Liver (tissue), 9 donors: ENCODE results near the gene WARS2. TPM values are rescaled to one million over a fixed set of nuclear protein-coding genes. Genes with fewer than 3 reads are reported as not detected.

Experiments
- DNase-seq: peaks from one replicate; pipeline ENCODE4 v3.0.0-alpha.2; 2017; ENCODE audit warnings: low spot score
- H3K27ac ChIP-seq, 2 donors: one replicate each; pipeline ENCODE4 v1.7.0; 2013; ENCODE audit warnings: inconsistent platforms in 2 of 2, low read length in 2 of 2, control low read depth in 1 of 2, low read depth in 1 of 2, mild to moderate bottlenecking in 1 of 2
- H3K27me3 ChIP-seq, 4 donors: one replicate each; pipeline versions ENCODE4 v1.6.1 to v1.7.0; 2013; ENCODE audit warnings: low read length in 3 of 4, inconsistent platforms in 1 of 4, mild to moderate bottlenecking in 1 of 4, moderate library complexity in 1 of 4; ENCODE audit not compliant: control insufficient read depth in 4 of 4, insufficient read depth in 4 of 4
- H3K36me3 ChIP-seq, 4 donors: one replicate each; pipeline versions ENCODE4 v1.6.1 to v1.7.0; 2013; ENCODE audit warnings: low read length in 3 of 4, mild to moderate bottlenecking in 3 of 4, low read depth in 1 of 4, moderate library complexity in 1 of 4; ENCODE audit not compliant: control insufficient read depth in 4 of 4, insufficient read depth in 3 of 4
- H3K4me1 ChIP-seq, 4 donors: one replicate each; pipeline versions ENCODE4 v1.6.1 to v1.7.0; 2013; ENCODE audit warnings: low read length in 3 of 4, mild to moderate bottlenecking in 3 of 4, moderate library complexity in 1 of 4; ENCODE audit not compliant: control insufficient read depth in 4 of 4, insufficient read depth in 4 of 4
- H3K4me3 ChIP-seq, 3 donors: one replicate each; pipeline versions ENCODE4 v1.6.1 to v1.7.0; 2013; ENCODE audit warnings: low read length in 3 of 3, control low read depth in 1 of 3, low read depth in 1 of 3, mild to moderate bottlenecking in 1 of 3
- H3K9ac ChIP-seq, 2 donors: one replicate each; pipeline ENCODE4 v1.7.0; 2013; ENCODE audit warnings: low read length in 2 of 2, mild to moderate bottlenecking in 2 of 2, moderate library complexity in 2 of 2, control low read depth in 1 of 2, low read depth in 1 of 2
- H3K9me3 ChIP-seq, 4 donors: one replicate each; pipeline versions ENCODE4 v1.6.1 to v1.7.0; 2013; ENCODE audit warnings: low read length in 3 of 4; ENCODE audit not compliant: control insufficient read depth in 4 of 4
- ATF3 ChIP-seq: IDR thresholded peaks from 2 replicates; pipeline ENCODE4 v1.6.1; 2016; ENCODE audit warnings: antibody characterized with exemption
- CTCF ChIP-seq: fragments of 150-350 bp; IDR thresholded peaks from 2 replicates; pipeline ENCODE4 v1.5.1; 2017; ENCODE audit warnings: improper control_type of control experiment, low read depth, low read length; ENCODE audit not compliant: missing input control
- FOXA2 ChIP-seq: IDR thresholded peaks from 2 replicates; pipeline ENCODE4 v1.6.1; 2016; ENCODE audit warnings: antibody characterized with exemption
- GABPA ChIP-seq, 2 donors: IDR thresholded peaks in 1 of 2; conservative IDR thresholded peaks in 1 of 2; 2 replicates each; pipeline ENCODE4 v1.6.1; 2016; ENCODE audit warnings: antibody characterized with exemption in 2 of 2, mild to moderate bottlenecking in 1 of 2, moderate library complexity in 1 of 2
- HNF4A ChIP-seq, 2 donors: conservative IDR thresholded peaks; 2 replicates each; pipeline ENCODE4 v1.6.1; 2016; ENCODE audit warnings: antibody characterized with exemption in 2 of 2, mild to moderate bottlenecking in 2 of 2
- MAX ChIP-seq: IDR thresholded peaks from 2 replicates; pipeline ENCODE4 v1.6.1; 2016; ENCODE audit warnings: antibody characterized with exemption
- RAD21 ChIP-seq, 2 donors: IDR thresholded peaks; 2 replicates each; pipeline ENCODE4 v1.6.1; 2016; ENCODE audit warnings: antibody characterized with exemption in 2 of 2, mild to moderate bottlenecking in 2 of 2
- SP1 ChIP-seq: IDR thresholded peaks from 2 replicates; pipeline ENCODE4 v1.6.1; 2018; ENCODE audit warnings: antibody characterized with exemption, mild to moderate bottlenecking
- YY1 ChIP-seq: IDR thresholded peaks from 2 replicates; pipeline ENCODE4 v1.6.1; 2016; ENCODE audit warnings: antibody characterized with exemption, mild to moderate bottlenecking
- WGBS: extraction: QIAGEN DNeasy Blood & Tissue Kit; methylation state at CpG from one replicate; pipeline ENCODE4 v1.1.7; 2013; 5-methylcytosine and 5-hydroxymethylcytosine counted together
- polyA plus RNA-seq, 2 donors: library from polyadenylated mRNA; stranded (reverse) in 1 of 2; unstranded in 1 of 2; fragments of 200-250 nt in 1 of 2; fragments of >200 nt in 1 of 2; fragmentation: Nextera tagmentation in 1 of 2; extraction: Ambion mirVana in 1 of 2; gene quantifications; one replicate each; pipeline versions ENCODE4 v1.2.1 to v1.2.3, GENCODE V29; 2013 to 2015
- total RNA-seq, 2 donors: library from RNA; depleted of rRNA; stranded (reverse); fragments of >200 nt; gene quantifications; one replicate each; pipeline ENCODE4 v1.2.3, GENCODE V29; 2014
- TF ChIP-seq, protein P1 (sequence below): IDR thresholded peaks from 2 replicates; pipeline ENCODE4 v1.6.1; 2016; ENCODE audit warnings: antibody characterized with exemption, mild to moderate bottlenecking
- donor health status: healthy.
- donor health status: healthy.
- donor health status: healthy.
- donor health status: healthy.
- donor health status: healthy.

WARS2 gene
- total and polyA plus RNA-seq, 4 donors: 3.5 to 14.5 (median 7.0) TPM

- H3K9me3 ChIP-seq: no peaks in the 10 kb centered on the region
- TF ChIP-seq RAD21 (IDR thresholded peaks at IDR 0.05): no peak
- no peak for TF ChIP-seq CTCF
- TF ChIP-seq MAX: no peak
- no peak for TF ChIP-seq GABPA (IDR thresholded peaks at IDR 0.05 in 1 of 2, conservative IDR thresholded peaks at IDR 0.05 in 1 of 2)
- TF ChIP-seq SP1: no peak
- no peak for TF ChIP-seq FOXA2
- no peak for TF ChIP-seq YY1
- no peak for TF ChIP-seq ATF3
These were observed 84.9 kb downstream of the WARS2 start for GRCh38 chr1:119055568-119055967.

DNA sequence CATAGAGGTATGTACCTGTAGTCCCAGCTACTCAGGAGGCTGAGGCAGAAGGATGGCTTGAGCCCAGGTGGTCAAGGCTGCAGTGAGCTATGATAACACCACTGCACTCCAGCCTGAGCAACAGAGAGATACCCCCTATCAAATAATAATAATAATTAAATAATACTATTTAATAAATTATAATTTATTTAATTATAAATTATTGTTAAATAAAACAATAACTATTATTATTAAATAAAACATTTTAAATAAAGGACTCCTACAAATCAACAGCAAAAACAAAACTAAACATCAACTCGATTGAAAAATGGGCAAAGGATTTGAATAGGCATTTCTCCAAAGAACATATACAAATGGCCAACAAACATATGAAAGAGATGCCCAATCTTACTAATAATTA, 86.5 kb downstream of the WARS2 start:
- H3K27ac ChIP-seq: no peak overlapping the region
- no peaks in the 10 kb centered on the region for H3K27me3 ChIP-seq
- 94% methylated on average over 1 of the region's 1 CpG for WGBS
- no peaks in the 10 kb centered on the region for H3K9me3 ChIP-seq
- no peak overlapping the region for H3K4me3 ChIP-seq
- TF ChIP-seq HNF4A (conservative IDR thresholded peaks at IDR 0.05): no peak
- TF ChIP-seq MAX: no peak
- TF ChIP-seq, protein P1, sequence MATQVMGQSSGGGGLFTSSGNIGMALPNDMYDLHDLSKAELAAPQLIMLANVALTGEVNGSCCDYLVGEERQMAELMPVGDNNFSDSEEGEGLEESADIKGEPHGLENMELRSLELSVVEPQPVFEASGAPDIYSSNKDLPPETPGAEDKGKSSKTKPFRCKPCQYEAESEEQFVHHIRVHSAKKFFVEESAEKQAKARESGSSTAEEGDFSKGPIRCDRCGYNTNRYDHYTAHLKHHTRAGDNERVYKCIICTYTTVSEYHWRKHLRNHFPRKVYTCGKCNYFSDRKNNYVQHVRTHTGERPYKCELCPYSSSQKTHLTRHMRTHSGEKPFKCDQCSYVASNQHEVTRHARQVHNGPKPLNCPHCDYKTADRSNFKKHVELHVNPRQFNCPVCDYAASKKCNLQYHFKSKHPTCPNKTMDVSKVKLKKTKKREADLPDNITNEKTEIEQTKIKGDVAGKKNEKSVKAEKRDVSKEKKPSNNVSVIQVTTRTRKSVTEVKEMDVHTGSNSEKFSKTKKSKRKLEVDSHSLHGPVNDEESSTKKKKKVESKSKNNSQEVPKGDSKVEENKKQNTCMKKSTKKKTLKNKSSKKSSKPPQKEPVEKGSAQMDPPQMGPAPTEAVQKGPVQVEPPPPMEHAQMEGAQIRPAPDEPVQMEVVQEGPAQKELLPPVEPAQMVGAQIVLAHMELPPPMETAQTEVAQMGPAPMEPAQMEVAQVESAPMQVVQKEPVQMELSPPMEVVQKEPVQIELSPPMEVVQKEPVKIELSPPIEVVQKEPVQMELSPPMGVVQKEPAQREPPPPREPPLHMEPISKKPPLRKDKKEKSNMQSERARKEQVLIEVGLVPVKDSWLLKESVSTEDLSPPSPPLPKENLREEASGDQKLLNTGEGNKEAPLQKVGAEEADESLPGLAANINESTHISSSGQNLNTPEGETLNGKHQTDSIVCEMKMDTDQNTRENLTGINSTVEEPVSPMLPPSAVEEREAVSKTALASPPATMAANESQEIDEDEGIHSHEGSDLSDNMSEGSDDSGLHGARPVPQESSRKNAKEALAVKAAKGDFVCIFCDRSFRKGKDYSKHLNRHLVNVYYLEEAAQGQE: no peak
- no peak for TF ChIP-seq CTCF
- TF ChIP-seq GABPA (IDR thresholded peaks at IDR 0.05 in 1 of 2, conservative IDR thresholded peaks at IDR 0.05 in 1 of 2): no peak
- DNase-seq: no peak
- no peaks in the 10 kb centered on the region for H3K36me3 ChIP-seq
- H3K4me1 ChIP-seq: no peaks in the 10 kb centered on the region
- H3K9ac ChIP-seq: no peak overlapping the region

More at GRCh38 chr1:119055568-119055967, 84.9 kb downstream of the WARS2 start:
- H3K9ac ChIP-seq: no peak overlapping the region
- DNase-seq: no peak
- 97% methylated on average over 2 of the region's 2 CpGs for WGBS
- no peak overlapping the region for H3K27ac ChIP-seq
- no peaks in the 10 kb centered on the region for H3K36me3 ChIP-seq
- no peaks in the 10 kb centered on the region for H3K4me1 ChIP-seq
- H3K4me3 ChIP-seq: no peak overlapping the region
- H3K27me3 ChIP-seq: no peaks in the 10 kb centered on the region
